GM21786 (cell line): ENCODE results near the gene METTL24.

Experiments used
- ATAC-seq: cut with Tn5 transposase; IDR thresholded peaks from one replicate; pipeline ENCODE4 v1.9.1; 2021; ENCODE audit not compliant: unreplicated experiment

Gene METTL24

GRCh38 chr6:110357664-110358552 is at the start of gene METTL24:
Gene METTL24, minus strand, starts transcription at chr6:110358349. Its CDS starts 77 bp downstream, at chr6:110358272.
- no peak for ATAC-seq

- no peak for ATAC-seq
These were observed 46.5 kb upstream of the METTL24 start for GRCh38 chr6:110404607-110405006.

GRCh38 chr6:110401585-110402176 is 43.5 kb upstream of the METTL24 start:
- no peak for ATAC-seq

GRCh38 chr6:110400208-110400607 is 42.1 kb upstream of the METTL24 start:
- ATAC-seq, result no peak

- ATAC-seq, result no peak
These were observed 41.3 kb upstream of the METTL24 start for GRCh38 chr6:110399219-110400071.

- no peak for ATAC-seq
These were observed 40.6 kb upstream of the METTL24 start for GRCh38 chr6:110398778-110399177.

GRCh38 chr6:110395221-110395620 is 37.1 kb upstream of the METTL24 start:
- no peak for ATAC-seq

- no peak for ATAC-seq
These were observed 36.3 kb upstream of the METTL24 start for GRCh38 chr6:110394409-110394808.

- ATAC-seq, result no peak
These were observed 34.6 kb upstream of the METTL24 start for GRCh38 chr6:110392727-110393126.

- no peak for ATAC-seq
These were observed 32.3 kb upstream of the METTL24 start for GRCh38 chr6:110390404-110390803.

- no peak for ATAC-seq
These were observed 31.7 kb upstream of the METTL24 start for GRCh38 chr6:110389689-110390382.

- ATAC-seq, result no peak
These were observed 29.8 kb upstream of the METTL24 start for GRCh38 chr6:110387986-110388385.

GRCh38 chr6:110385458-110385863 is 27.3 kb upstream of the METTL24 start:
- ATAC-seq, result no peak

- ATAC-seq, result no peak
These were observed 20.4 kb upstream of the METTL24 start for GRCh38 chr6:110378552-110378951.

- no peak for ATAC-seq
These were observed 10.9 kb upstream of the METTL24 start for GRCh38 chr6:110369066-110369465.

- no peak for ATAC-seq
These were observed 10.1 kb upstream of the METTL24 start for GRCh38 chr6:110368284-110368683.

- ATAC-seq, result no peak
These were observed 9.7 kb upstream of the METTL24 start for GRCh38 chr6:110367825-110368224.

GRCh38 chr6:110366975-110367374 is 8.8 kb upstream of the METTL24 start:
- no peak for ATAC-seq

GRCh38 chr6:110366256-110366655 is 8.1 kb upstream of the METTL24 start:
- ATAC-seq, result no peak

GRCh38 chr6:110364364-110365105 is 6.4 kb upstream of the METTL24 start:
- no peak for ATAC-seq
